ENCODE results near the gene LLGL2. TPM values are rescaled to one million over a fixed set of nuclear protein-coding genes. Genes with fewer than 3 reads are reported as not detected.
"Not testable (repeated sequence)": the region's sequence is repeated elsewhere in the genome, so short reads cannot be mapped to it uniquely, and the experiment has no call there.

Gene LLGL2
- total RNA-seq, 1 donor from 2014 or later: 2.7 TPM

DNA sequence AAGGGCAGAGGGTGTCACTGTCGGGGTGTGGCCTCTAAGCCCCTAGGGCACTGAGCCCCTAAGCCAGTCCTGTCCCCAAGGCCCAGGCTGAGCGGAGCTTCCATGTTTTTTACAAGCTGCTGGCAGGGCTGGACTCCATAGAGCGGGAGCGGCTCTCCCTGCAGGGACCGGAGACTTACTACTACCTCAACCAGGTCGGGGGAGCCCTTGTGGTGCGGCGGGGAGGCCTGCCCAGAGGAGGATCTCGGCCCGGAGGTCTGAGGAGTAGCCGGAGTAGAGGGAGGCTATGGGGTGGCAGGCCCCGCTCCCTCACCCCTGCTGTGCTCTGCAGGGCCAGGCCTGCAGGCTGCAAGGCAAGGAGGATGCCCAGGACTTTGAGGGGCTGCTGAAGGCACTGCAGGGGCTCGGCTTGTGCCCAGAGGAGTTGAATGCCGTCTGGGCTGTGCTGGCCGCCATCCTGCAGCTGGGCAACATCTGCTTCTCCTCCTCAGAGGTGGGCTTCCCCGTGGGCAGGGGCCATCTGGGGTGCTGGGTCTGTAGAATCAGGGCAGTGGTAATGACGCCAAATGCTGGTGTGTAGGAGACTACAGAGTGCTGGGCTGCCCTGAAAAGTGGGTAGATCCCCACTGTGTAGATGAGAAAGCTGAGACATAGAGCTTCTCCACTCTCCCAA lies 67.0 kb downstream of the LLGL2 start:
- no peak for DNase-seq

- not testable (repeated sequence) for DNase-seq
Measured at GRCh38 chr17:75593430-75593829, 67.9 kb downstream of the LLGL2 start.

DNA sequence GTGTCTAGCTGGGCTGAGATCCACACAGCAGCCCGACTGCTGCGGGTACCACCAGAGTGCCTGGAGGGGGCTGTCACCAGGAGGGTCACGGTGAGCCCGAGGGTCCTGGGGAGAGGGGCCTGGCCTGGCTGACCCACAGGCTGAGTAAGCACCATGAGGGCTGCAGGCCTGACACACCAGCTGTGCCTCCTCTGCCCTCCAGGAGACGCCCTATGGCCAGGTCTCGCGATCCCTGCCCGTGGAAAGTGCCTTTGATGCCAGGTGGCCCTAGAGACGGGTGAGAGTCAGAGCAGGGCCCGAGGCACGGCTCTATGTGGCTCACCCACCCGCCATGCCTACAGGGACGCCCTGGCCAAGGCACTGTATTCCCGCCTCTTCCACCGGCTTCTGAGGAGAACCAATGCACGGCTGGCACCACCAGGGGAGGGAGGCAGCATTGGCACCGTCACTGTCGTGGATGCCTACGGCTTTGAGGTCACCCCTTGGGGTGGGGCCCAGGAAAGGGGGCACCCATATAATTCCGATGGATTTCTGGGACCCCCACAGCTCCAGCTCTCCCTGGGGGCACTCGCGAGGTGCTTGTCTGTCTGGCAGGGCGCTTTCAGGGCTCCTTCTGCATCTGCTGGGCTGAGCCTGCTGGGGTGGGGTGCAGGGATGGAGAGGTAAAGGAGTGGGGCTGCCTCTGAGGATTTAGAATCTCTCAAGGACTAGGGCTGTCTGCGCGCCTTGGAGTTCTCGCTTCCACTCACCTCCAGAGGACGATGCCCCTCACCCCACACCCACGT lies 69.2 kb downstream of the LLGL2 start:
- no peak for DNase-seq

GRCh38 chr17:75595284-75595919 lies 69.9 kb downstream of the LLGL2 start:
- no peak for DNase-seq

GRCh38 chr17:75595920-75596313 lies 70.4 kb downstream of the LLGL2 start:
- no peak for DNase-seq

DNA sequence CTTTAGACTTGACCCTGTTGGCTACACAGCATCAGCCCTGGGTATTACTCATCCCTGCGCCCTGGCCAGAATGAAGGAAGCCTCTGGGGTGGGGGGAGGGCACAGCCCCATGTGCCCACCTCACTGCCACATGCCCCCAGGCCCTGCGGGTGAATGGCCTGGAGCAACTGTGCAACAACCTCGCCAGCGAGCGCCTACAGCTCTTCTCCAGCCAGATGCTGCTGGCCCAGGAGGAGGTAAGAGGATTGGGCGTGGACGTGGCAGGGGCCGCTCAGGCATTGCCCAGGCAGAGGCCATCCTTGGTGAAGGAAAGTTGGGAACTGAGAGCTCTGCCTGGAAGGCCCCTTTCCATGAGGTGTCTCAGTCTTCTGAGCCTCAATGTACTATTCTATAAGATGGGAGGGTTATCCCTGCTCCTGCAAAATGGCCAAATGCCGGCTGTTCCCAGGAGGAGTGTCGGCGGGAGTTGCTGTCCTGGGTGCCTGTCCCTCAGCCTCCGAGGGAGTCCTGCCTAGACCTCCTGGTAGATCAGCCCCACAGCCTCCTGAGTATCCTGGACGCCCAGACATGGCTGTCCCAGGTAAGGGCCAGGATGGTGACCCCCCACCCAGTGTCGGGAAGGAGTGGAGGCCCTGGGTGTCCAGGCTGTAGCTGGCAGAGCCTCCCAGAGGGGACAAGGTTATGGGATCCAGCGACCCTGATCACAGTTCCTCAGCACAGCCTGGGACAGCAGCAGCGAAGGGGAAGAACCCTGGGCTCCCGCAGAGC lies 71.0 kb downstream of the LLGL2 start:
- DNase-seq: no peak

GRCh38 chr17:75601057-75601987 lies 75.8 kb downstream of the LLGL2 start:
- no peak for DNase-seq

DNA sequence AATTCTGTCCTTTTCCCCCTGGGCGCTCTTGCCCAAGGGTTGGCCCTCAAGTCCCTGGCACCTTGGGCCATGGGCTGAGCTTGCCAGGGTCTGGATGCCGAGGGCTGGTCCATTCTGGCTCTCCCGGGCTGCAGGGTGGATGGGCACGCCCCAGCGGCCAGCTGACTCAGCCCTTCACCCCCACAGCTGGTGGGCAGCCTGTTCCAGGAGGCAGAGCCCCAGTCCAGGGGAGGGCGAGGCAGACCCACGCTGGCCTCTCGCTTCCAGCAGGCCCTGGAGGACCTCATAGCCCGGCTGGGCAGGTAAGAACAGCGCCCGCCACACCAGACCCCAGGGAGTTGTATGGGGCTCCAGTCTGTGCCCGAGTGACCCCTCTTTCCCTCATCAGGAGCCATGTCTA lies 77.1 kb downstream of the LLGL2 start:
- no peak for DNase-seq

DNA sequence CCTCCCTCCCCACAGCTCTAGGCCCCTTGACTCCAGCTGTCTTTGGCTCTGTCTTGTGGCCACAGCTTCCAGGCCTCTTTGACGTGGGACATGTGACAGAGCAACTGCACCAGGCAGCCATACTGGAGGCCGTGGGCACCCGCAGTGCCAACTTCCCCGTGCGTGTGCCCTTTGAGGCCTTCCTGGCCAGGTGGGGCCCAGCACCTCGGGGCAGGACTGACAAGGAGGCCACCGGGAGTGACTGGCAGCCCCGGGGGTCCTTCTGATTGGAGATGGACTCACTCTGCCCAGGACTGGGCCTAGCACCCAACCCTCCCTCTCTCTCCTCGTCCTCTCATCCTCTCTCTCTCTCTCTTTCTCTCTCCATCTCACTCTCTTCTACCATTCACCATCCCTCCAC lies 77.6 kb downstream of the LLGL2 start:
- no peak for DNase-seq

DNA sequence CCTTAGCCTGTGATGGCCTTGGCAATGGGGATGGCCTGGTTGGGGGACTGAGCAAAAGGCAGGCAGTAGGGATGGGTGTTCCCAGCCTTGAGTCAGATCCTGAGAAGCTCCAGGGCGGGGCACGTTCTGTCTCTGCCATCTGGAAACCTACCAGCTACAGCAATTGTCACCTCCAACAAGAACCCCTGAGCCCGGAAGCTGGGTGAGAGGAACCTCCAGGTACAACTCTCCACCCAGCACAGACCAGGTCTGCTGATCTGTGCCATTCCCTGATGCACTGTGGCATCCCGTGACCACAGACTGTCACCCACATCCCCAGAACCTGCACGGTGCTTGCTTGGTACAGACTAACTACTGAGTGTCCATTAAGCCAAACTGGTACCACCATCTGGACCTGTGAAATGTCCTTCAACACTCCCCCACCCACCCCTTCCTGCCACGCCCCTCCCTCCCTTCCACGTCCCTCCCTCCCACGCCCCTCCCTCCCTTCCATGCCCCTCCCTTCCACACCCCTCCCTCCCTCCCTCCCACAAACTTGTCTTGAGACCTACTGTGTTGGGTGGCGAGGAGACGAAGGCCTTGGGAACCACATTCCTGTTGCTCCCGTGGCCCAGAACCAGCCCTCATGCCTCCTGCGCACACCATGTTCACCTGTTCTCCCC lies 78.7 kb downstream of the LLGL2 start:
- no peak for DNase-seq

- no peak for DNase-seq
Measured at GRCh38 chr17:75605790-75606189, 80.3 kb downstream of the LLGL2 start.

GRCh38 chr17:75607086-75607485 lies 81.6 kb downstream of the LLGL2 start:
- no peak for DNase-seq

DNA sequence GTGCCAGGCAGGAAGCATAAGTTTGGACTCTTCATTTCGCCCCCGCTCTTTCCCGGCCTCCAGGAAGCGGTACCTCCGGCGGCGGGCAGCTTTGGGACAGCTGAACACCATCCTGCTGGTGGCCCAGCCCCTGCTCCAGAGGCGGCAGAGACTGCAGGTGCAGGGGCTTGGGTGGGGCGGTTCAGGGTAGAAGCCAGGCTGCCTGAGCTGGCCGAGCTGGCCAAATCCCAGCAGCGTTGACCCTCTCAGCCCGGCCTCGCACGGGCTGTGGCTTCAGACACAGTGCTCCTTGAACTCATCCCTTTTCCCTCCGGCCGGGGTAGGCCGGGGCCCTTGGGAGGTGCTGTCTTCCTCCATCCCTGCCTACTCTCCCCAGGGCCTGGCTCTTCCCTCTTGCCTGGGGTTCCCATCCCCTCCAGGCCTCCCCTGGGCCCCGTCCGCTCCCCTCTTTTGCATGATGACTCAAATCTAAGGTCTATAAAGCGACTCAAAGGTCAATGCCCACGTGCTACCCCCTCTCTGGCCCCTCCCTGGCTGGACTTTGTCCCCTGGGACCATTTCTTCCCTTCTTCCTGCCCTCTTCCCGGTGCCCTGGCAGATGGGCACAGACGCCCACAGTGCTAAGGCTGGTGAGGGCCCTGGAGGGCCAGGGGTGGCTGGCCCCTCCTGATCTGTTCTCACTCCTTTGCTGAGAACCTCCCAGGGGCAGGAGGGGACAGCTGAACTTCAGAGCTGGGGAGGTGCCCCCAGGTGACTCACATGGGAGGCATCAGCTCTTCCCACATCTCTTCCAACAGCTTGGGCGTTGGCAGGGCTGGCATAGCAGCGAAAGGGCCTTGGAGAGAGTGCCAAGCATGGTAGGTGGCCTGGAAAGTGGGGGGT lies 84.8 kb downstream of the LLGL2 start:
- no peak for DNase-seq

- no peak for DNase-seq
Measured at GRCh38 chr17:75611851-75612429, 86.4 kb downstream of the LLGL2 start.

DNA sequence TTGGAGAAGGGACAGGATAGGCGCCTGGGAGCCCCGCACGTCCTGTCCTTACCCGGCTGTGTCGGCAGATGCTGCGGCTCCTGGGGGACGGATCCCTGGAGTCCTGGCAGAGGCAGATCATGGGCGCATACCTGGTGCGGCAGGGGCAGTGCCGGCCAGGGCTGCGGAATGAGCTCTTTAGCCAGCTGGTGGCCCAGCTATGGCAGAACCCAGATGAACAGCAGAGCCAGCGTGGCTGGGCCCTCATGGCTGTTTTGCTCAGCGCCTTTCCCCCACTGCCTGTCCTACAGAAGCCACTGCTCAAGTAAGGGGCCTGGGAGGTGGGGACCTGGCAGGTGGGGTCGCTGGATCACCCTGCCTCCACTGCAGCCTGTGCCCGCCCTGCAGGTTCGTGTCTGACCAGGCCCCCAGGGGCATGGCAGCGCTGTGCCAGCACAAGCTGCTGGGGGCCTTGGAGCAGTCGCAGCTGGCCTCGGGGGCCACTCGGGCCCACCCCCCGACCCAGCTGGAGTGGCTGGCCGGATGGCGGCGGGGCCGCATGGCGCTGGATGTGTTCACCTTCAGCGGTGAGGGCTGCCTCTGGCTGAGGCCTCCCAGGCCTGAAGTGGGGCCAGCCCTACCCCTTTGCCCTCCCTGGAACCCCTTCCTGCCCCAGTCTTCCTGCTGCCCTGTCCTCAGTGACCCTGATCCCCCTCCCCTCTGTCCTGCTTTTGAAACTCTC lies 87.6 kb downstream of the LLGL2 start:
- no peak for DNase-seq

DNA sequence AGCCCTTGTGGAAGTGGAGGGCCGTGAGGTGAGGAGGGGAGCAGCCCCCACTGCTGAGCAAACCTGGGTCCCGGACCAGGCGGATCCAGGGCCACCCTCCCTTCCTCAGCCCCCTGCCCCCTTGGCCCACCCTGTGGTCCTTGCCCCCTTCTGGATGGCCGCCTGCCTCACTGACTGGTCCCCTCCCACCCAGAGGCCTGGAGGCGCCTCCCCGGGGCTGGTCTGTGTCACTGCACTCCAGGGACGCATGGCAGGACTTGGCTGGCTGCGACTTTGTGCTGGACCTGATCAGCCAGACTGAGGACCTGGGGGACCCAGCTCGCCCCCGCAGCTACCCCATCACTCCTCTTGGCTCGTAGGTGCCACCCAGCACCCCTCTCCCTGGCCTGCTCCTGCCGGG lies 88.5 kb downstream of the LLGL2 start:
- DNase-seq: no peak

DNA sequence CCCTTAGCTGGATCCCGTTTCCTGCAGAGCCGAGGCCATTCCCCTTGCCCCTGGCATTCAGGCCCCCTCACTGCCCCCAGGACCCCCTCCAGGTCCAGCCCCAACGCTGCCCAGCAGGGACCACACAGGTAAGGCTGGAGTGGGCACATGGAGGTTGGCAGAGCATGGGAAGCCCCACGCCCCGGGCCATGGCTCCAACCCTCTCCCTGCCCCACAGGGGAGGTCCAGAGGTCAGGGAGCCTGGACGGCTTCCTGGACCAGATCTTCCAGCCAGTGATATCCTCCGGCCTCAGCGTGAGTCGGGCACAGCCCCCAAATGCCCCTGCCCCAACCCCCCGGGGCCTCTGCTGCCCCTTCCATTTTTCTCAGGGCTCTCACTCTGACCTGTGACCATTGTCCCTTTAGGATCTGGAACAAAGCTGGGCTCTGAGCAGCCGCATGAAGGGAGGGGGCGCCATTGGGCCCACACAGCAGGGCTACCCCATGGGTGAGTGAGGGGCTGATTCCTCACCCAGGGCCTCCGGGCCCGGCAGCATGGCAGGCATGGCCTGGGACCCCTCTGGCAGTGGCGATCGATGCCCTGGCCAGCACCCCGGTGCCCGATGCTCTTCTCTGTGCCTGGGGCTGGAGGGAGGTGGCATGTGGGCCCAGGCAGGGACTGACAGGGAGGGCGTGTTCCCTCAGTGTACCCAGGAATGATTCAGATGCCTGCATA lies 89.2 kb downstream of the LLGL2 start:
- DNase-seq: no peak

GRCh38 chr17:75615301-75615700 lies 89.8 kb downstream of the LLGL2 start:
- no peak for DNase-seq

Measured in occipital lobe (tissue), 2 donors.